Uterus (tissue), 2 donors: ENCODE measurements around the gene ACSL3.

Source experiments
- POLR2A ChIP-seq, 2 donors: fragments of 450-650 bp; IDR thresholded peaks; one replicate each; pipeline ENCODE4 v1.6.1; 2016; ENCODE audit warnings: antibody characterized with exemption in 2 of 2, mild to moderate bottlenecking in 1 of 2, moderate library complexity in 1 of 2
- TF ChIP-seq, protein P1 (sequence below), 4 experiments: fragments of 200-600 bp in 2 of 4; fragments of 450-650 bp in 2 of 4; sonication (generic) in 2 of 4; IDR thresholded peaks; one replicate each; pipeline ENCODE4 v1.5.1; 2016 to 2019; ENCODE audit warnings: antibody characterized with exemption in 4 of 4, mild to moderate bottlenecking in 2 of 4, moderate library complexity in 1 of 4

DNA sequence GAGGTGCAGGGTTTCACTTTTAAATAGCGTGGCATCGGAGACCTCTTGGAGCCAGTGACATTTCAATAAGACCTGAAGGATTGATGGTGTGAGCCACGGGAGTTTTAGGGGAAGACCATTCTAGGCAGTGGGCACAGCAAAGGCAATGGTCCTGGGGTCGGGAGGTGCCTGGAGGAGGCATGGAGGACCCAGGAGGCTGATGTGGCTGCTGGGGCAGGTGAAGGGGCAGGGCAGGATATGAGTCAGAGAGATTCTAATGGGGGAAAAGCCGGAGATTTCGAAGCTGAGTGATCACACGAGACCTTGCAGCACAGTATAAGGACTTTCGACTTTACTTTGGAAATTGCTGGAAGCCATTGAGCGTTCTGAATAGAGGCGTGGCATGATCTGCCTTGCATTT is 111.6 kb downstream of the ACSL3 start:
- TF ChIP-seq, protein P1, sequence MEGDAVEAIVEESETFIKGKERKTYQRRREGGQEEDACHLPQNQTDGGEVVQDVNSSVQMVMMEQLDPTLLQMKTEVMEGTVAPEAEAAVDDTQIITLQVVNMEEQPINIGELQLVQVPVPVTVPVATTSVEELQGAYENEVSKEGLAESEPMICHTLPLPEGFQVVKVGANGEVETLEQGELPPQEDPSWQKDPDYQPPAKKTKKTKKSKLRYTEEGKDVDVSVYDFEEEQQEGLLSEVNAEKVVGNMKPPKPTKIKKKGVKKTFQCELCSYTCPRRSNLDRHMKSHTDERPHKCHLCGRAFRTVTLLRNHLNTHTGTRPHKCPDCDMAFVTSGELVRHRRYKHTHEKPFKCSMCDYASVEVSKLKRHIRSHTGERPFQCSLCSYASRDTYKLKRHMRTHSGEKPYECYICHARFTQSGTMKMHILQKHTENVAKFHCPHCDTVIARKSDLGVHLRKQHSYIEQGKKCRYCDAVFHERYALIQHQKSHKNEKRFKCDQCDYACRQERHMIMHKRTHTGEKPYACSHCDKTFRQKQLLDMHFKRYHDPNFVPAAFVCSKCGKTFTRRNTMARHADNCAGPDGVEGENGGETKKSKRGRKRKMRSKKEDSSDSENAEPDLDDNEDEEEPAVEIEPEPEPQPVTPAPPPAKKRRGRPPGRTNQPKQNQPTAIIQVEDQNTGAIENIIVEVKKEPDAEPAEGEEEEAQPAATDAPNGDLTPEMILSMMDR (IDR thresholded peaks at IDR 0.05), result no peak
- no peak for TF ChIP-seq POLR2A (IDR thresholded peaks at IDR 0.05)
